NOMO-1 treated with dmso at 0.1 percent for 144 hours (cell line): Measurements from ENCODE around the gene WBP2.
"Not testable (repeated sequence)": the region's sequence is repeated elsewhere in the genome, so short reads cannot be mapped to it uniquely, and the experiment has no call there.

ENCODE experiments used
- DNase-seq: peaks from one replicate; lab custom pipeline; 2025; ENCODE audit not compliant: unreplicated experiment; lab: John Stamatoyannopoulos, UW

WBP2 gene

DNA sequence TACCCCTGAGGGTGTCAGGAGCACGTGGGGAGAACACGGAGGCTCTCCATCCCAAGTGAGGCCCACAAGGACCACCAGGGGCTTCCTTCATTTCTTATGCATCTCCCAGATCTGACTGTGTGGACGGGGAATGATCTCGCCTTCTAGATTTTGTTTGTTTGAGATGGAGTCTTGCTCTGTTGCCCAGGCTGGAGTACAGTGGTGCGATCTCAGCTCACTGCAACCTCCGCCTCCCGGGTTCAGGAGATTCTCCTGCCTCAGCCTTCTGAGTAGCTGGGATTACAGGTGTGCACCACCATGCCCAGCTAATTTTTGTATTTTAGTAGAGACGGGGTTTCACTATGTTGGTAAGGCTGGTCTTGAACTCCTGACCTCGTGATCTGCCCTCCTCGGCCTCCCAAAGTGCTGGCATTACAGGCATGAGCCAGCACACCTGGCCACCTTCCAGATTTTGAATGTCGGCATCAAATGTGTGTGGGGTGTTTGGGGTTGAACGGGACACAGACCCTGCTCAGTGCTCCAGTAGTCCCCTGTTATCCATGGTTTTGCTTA lies 13.7 kb upstream of the WBP2 start:
- not testable (repeated sequence) for DNase-seq

DNA sequence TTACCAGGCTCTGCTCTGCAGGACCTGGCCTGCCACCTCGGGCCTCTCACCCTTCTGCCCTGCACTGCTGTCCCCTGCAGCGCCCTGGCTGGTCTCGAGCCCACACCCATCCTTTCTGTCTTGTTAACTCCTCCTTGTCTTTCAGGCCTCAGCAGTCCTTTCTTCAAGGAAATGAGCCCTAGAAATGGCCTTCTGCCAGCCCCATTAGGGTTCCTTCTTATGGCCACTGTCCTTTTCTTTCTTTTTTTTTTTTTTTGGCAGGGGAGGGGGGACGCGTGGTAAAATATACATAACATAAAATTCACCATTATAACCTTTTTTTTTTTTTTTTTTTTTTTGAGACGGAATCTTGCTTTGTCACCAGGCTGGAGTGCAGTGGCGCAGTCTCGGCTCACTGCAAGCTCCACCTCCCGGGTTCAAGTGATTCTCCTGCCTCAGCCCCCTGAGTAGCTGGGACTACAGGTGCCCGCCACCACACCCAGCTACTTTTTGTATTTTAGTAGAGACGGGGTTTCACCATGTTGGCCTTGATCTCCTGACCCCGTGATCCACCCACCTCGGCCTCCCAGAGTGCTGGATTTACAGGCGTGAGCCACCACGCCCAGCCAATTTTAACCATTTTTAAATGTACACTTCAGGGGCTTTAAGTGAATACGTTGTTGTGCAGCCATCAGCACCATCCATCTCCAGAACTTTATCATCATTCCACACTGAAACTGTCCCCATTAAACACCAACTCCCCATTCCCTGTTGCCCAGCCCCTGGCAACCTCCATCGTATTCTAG lies 10.5 kb upstream of the WBP2 start:
- not testable (repeated sequence) for DNase-seq

DNA sequence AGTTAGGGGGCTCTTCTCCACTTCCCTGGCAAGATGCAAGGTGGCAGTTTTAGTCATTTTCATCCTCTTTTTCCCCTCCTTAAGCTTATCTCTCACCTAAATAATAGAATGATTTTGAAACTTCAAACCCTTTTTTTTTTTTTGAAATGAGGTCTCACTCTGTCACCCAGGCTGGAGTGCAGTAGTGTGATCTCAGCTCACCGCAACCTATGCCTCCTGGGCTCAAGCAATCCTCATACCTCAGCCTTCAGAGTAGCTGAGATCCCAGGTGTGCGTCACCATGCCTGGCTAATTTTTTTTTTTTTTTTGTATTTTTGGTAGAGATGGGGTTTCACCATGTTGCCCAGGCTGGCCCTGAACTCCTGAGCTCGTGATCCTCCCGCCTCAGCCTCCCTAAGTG lies 9.8 kb upstream of the WBP2 start:
- DNase-seq, result not testable (repeated sequence)

DNA sequence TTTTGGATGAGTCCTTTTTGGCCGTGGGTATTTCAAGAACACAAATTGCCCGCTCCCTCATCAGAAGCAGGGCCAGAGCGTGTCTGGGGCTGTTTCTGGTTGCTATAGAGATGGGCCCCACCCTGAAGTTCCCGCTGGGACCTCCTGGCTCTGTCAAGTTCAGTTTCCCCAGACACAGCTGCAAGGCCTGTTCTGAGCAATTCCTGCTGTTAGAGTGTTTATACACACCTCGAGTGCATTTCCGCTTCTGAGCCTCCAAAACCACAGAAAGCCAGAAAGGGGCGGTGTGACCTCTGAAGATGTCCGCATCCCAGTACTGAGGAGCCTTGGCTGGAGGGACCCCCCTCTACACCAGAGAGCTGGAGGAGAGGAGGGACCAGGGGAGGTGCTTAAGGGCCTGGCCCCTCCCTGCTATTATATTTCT lies 9.3 kb upstream of the WBP2 start:
- DNase-seq, result peak; percentile 35

DNA sequence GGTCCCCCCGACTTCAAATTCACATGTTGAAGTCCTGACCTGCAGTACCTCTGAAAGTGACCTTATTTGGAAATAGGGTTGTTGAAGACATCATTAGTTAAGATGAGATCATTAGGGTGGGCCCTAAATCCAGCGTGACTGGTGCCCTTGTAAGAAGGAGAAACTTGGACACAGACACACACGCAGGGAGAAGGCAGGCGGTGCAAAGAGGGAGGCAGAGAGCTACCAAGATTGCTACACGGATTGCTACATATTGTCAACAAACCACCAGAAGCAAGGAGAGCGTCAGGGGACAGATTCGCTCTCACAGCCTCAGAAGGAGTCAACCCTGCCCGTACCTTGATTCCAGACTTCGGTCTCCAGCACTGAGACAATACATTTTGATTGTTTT lies 6.8 kb upstream of the WBP2 start:
- no peak for DNase-seq

DNA sequence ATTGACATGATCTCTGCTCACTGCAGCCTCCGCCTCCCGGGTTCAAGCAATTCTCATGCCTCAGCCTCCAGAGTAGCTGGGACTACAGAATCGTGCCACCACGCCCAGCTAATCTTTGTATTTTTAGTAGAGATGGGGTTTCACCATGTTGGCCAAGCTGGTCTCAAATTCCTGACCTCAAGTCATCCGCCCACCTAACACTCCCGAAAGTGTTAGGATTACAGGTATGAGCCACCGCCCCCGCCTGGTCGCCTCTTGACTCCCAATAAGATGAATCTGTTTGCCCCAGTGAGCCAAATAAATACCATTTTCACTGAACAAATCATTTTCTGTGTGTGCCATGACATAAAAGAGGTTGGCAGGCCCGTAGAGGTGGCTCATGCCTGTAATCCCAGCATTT lies 4.2 kb upstream of the WBP2 start:
- not testable (repeated sequence) for DNase-seq

DNA sequence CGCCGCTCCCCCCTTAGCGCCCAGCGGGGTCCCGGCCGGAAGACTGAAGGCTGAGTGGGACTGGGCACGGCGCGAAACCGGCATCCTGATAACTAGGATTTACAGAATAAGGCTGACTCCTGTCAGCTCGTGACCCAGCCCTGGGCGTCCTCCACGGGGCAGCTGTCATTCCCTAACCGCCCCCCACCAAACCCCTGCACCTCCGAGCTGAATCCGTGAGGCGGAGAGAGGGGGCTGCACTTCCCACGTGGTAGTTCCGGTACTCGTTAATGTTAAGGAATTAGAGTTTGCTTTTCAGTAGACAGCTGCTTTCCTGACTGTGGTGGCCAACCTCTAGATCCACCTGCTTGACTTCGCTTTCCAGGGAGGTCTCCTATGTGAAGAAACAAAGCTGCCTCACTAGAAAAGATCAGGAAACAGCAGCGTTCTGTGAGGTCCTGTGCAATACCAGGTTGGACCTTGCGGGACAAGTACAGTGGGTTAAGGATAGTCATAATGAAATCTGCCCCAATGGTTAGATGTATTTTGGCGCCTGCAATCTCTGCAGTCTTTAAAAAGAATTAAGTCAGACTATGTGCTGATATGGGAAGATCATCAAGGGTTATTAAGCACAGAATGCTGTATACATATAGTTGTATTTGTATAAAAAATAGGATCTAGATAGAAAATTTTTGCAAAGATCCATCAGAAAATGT lies 1.1 kb upstream of the WBP2 start:
- no peak for DNase-seq

DNA sequence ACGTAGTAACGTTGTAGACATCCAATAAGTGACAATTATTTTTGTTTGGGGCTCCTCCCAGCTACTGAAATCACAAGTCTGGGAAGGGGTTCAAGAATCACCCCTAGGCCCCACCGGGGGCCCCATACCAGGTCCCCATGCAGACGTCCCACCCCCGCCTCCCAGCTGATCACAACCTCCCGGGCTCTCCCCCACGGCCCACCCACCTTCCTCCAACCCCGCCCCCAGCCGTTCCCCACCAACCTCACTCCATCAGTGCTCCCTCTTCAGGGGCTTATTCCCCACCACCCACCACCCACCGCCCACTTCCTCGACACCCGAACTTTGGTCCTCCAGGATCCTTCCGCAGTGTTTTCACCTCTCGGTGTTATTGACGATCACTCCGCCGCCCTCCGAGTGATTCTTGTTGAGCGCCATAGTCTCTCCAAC lies 240 bp downstream of the WBP2 start:
- no peak for DNase-seq

DNA sequence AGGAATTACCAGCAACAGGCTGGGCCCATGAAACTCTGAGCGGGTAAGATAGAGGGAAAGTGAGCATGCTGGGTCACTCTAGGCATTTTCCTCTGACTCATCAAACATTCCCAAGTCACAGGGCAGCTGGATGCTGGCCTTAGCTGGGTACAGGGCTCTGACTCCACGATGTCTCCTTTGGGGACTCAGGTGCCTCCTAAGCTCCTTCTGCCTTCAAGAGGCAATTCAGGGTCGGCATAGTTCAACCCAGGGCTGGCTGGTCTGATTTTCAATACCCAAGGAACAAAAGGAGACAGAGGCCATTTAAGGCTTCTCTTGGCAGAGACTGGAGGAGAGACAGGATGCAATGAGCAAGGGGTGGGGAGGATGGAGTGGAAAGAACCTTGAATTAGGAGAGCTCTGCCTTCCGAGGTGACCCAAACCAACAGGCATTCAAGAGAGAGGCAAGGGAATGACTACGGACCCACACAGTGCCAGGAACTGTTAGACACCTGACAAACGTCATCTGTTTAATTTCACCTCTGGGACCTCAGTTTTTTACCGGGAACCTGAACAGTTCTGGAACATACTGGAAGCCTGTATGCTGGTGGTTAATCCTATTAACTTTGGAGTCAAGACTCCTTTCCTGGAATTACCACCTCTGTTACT lies 910 bp downstream of the WBP2 start:
- DNase-seq, result no peak

DNA sequence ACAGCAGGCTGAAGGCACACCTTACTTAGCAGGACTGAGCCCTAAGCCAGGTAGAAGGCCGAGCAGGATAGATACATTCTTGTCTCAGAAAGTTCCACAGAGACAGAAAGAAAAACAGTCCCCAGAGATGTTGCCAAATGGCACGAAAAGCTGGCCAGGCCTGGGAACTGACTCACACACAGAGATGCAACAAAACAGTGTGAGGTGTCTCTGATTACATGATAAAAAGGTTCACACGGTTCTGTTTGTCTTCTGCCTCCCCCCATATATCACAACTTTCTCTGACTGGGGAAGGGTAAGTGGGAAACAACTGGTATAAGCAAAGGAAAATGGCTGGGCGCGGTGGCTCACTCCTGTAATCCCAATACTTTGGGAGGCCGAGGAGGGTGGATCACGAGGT lies 1.7 kb downstream of the WBP2 start:
- no peak for DNase-seq

DNA sequence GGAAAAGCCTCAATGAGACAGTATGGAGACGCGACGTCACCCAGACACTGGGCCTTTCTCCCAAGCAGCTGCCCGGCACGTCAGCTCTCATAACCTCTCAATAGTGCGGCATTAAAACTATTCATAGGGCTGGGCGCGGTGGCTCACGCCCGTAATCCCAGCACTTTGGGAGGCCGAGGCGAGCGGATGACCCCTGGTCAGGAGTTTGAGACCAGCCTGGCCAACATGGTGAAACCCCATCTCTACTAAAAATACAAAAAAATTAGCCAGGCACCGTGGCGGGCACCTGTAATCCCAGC lies 3.5 kb downstream of the WBP2 start:
- DNase-seq, result not testable (repeated sequence)

DNA sequence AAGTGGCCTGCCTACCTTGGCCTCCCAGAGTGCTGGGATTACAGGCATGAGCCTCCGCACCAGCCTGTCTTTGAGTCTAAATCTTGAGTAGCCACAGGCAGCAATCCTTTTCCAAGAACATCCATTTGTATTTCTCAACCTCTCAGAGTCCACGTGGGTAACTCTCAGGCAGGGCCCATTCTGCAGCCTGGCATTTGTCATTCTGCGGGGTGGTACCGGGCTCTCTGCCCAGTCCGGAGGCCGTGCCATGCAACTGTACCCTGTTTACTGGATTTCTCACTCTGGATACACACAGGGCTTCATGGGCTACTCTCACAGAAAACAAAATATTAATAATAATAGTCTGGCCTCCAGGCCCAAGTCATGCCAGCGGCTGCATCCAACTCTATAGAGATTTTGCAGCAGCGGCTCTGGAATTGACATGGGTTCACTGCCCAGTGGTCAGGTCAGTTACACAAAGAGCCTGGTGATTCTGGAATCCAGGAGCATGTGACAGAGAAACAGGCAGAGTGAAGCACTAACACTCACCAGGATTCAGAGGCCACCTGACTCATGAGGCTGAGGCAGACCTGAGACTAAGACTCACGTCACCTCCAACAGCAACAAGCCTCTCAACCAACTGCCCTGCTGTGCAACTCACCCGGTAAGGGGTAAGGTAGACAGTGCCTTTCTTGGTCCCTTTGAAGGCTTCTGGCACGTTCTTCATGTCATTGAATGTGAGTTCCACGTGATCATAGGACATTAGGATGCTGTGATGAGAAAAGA lies 4.0 kb downstream of the WBP2 start:
- DNase-seq, result no peak

DNA sequence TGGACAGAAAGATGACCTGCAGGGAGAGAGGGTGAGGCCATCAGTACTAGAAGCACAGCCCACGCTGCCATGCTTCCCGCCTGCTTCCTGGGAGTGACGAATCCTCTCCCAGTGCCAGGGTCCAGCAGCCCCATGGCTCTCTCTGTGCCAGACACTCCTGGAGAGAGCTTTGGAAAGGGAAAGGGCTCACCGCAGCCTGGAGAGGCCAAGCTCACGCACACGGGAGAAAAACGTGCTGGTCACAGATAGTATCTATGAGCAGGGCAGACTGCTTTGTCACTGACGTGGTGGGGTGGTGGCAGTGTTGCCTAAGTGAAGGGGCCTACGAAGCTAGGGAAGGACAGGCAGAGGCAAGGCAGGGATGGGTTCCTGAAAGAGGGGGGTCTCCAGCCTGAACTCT lies 5.4 kb downstream of the WBP2 start:
- no peak for DNase-seq

DNA sequence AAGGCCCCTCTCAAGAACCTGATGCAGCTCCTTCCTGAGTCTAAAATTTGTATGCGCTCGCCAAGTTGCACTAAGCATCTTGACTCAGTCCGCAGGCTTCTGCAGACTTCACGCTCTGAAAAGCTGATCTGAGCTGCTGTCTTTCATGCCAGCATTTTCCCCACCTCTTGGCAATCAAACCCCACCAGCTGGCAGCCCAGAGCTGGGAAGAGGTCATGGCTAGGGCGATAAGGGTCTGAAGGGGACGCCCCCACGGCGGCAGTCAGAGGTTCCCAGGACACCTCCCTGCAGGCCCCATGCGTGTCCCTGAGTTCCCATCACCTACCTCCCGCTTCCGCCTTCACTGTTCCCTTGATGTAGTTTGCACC lies 5.9 kb downstream of the WBP2 start:
- DNase-seq, result no peak

DNA sequence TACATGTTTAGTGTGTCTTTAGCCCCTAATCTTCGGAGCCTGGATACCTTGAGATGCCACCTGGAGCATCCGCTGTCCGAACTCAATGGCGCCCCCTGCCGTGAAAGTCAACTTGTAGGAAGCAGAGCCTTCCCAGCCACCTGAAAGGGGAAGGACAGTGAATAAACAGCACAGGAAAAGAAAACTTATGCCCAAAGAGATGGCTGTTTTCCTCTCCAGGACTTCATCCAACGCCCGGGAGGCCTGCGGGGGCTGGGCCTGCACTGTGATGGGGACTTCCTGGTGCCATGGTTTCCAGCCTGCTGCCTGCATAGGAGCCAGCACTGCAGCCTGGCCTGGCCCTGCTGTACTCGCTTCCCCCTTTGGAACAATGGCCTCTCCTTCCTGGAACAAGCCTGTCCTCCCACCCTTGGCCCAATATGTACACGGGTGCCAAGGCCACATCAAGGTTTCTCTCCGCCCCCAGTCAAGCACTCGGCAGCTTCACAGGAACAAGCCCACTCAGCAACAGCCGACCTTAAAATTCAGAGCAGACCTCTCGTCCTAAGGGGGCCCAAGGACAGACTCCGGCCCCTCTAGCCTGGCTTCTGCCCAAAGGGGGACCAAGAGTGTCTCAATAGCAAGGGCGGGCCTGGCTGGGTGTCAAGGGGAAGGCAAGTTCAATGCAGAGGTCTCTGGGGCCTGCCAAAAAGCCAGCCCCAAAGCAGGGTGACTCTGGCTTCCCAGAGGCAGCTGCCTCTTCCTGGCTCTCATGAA lies 6.4 kb downstream of the WBP2 start:
- peak; percentile 18 for DNase-seq

DNA sequence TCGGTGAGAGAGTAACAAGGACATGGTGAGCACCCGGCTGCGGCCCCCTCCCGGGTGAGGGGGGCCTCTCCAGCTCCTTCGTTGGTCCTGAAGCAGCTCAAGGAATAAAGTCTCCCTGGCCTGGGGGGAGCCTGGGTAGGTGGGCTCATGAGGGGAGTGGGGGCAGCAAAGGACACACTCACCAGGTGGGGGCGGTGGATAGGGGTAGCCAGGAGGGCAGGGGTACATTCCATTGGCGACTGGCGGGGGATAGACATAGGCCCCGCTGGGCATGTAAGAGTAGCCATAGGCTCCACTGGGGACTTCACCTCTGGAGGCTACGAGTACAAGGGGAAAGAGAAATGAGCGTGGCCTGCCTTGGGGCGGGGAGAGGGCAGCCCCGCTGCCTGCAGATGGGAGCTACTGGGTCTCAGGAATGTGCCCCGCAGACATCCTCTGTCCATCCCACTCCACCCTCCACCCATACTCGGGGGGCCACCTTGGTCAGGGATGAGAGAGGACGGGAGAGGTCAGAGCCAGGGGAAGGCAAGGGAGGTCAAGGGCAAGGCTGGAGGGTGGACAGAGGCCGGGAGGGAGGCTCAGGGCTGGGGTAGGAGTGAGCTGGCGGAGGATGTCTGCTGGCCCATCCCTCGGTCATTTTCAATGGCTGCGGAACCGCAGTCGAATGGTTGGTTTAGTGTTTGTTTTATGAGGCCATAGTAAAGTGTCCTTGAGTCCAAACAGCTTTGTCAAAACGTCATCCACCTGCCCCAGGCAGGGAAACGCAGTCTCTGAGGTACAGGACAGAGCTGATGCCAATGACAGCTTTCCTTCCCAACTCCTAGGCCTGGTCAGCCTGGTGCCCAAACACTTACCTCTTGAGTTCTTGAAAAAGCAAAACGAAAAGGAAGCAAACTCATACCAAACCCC lies 7.3 kb downstream of the WBP2 start:
- DNase-seq, result no peak

DNA sequence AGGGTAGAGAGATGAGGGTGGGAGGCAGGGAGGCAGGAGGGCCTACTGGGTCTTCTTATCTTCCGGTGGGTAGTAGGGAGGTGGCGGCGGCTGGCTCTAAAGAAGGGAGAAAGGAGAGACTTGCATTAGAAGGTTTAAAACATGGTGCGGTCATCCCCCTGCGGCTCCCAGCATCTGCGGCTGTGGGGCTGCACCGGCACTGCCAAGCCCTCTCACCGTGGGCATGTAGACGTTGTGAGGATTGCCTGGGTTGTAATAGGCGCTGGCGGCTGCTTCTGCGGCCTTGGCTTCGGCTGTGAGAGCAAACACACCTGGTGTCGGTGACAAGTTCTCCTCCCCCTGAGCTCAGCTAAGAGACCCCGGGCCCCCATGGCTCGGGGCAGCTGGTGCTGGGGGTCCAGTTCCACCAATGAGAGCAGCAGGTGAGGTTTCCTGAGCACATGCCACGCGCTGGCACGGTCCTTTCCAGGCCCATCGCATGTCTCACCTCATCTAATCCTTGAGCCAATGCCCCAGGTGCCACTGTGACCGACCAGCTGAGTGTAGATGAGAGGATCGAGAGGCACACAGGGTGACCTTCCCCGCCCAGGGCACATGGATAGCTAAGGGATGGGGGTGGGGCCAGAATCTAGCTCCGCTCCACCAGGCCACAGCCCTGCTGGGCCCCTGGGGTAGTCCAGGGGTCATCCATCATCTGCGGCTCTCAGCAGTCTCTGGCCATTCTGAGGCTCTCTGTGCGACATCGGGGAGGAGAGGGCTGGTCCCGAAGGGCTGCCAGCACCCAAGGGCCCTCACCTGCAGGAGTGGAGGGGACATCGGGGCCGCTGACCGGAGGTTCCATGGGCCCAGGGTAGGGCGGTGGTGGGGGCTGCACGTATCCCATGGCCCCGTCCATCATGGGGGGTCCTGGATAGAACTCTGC lies 8.2 kb downstream of the WBP2 start:
- no peak for DNase-seq

DNA sequence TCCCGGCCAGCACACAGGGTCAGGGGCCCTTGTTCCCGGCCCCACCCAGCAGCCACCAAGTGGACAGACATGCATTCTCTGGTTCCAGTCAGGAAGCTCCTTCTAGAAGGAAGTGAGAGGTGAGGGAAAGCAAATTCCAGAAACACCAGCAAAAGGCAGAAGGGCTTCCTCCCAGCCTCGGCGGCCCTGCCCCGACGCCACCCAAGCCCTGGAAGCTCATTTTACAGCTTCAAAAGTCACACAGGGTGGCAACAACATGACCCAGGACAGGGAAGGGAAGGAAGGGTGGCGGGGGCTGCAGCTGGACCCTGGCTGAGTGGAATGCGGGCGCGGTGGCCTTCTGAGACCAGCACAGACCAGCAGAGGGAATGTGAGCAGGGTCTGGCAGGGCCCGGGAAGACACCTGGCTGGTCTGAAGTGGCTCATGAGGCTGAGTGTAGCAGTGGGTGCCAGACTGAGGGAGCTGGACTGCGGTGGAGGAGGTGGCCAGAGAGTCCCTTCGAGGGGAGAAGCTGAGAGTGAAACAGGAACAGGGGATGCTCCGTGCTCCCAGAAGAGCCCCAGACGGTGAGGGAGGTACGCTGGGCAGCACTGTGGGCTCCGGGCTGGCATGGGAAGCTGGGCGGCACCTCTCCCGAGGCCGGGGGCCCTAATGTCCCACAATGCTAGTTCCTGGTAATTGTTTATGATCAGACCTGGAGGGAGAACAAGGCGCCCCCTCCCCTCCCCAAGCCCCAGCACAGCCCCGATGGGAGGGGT lies 9.0 kb downstream of the WBP2 start:
- no peak for DNase-seq
